Measurements from ENCODE around the gene CHST14.
A peak's percentile ranks its signal among the peaks of the same experiment; 100 is the strongest.

Gene CHST14

DNA sequence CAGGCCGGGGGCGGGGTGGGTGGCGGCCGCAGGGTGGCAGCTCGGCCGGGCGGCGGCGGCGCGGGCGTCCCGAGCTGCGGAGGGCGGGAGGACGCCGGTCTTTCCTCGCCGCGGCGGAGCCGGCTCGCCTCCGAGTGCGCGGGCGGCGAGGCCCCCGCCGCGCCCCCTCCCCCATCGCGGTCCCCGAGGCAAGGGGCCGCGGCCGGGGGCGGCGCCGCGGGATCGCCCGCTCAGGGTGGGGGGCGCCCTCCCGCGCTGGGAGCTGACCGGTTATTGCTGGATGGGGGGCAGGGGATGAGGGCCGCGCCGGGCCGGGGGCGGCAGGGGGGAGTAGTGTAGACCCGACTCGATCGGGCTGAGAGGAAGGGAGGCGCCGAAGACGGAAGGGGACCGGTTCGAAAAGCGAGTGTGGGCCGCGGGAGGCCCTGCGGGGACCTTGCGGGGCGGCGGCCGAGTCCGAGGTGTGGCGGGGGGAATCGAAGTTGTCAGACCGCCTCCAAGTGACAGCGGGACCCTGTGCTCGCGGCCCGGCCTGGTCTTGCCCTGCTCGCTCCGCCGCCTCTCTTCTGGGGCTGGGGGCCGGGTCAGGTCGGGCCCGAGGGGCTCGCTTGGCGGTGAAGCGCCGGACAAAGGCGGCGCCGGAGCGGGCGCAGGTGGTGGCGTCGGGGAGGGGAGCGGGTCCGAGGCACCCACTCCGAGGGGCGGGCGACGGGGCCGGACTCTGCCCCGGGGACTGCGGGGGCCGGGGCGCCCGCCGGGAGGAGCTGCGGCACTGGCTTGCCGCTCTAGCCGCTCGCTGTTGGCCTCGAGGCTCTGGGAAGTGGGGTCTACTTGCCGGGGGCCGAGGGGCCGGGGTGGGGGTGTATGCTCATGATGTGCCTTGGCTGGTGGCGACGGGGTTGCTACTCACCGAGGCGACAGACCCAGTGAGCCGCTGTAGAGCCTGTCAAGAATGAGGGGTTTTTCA lies 28.9 kb upstream of the CHST14 start:
- peak; percentile 22 for DNase-seq

DNA sequence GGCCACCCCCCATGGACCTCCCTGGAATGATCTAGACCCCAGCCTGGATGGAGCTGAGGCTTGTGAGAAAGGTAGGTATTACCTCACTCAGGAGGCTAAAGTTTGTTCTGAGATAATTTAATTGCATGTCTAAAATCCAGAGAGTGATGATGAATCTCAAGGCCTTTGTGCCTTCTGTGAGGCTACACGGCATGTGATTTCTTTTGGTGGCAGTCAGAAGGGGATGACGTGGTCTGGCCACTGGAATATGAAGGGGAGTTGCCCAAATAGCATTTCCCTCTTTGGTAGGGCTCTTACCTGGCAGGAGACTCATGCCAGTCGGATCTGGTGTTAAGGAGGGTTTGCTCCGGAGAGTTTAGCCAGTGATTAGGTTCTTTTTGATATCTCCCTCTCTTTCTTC lies 27.5 kb upstream of the CHST14 start:
- no peak for DNase-seq

DNA sequence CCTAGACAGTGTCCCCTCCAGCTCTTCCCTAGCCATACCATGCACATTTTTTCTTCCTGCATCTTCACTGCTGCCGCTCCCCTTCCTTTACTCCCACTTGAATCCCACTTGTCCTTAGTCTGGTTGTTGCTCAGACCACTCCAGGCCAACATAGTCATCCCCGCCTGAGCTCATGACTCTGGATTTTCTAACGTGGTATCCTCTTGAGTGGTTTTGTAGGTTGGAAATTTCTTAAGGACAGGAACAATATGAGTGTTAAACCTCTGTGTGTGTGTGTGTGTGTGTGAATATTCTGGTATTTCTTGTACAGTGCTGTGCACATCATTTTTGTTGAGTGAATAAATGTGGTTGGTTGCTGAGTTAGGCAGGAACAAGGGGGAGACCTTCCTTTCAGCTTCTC lies 26.9 kb upstream of the CHST14 start:
- DNase-seq = no peak

DNA sequence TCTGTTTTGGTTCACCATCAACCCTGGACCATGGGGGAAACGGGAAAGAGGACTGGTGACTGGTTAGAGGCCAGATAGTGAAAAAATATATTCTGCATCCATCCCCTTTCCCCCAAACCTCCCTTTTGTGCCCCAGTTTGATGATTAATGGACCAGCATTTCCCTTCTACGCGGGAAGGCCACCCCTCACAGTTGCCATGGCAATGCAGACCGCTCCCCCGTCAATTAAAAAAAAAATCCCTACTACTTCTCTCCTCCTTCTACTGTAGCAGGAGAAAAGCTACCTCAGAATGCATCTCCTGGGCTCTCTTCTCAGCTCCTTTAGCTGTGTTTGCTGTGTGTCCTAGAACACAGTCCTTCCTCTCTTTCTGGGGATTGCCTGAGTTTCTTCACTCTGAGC lies 26.0 kb upstream of the CHST14 start:
- no peak for DNase-seq

DNA sequence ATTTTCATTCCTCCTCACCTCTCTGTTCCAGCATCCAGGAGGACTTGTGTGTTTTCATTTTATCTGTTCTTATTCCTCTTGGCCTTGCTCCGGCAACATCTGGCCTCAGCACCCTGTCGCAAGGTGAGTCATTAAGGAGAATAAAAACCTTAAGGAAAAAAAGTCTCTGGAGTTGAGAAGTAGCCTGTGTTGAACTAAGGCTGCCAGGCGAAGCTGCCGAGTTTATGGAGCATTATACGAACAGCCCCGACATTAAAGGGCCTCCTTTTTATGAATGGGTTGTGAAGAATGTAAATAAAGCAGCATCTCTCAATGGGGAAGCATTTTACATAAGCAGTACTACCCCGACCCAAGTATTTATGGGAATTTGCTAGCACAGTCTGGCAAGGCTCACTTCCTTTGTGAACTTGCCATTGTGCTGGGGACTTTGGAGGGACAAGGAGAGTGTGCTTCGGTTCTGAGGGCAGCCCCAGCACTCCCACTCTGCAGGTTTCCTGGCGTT lies 25.3 kb upstream of the CHST14 start:
- DNase-seq = no peak

DNA sequence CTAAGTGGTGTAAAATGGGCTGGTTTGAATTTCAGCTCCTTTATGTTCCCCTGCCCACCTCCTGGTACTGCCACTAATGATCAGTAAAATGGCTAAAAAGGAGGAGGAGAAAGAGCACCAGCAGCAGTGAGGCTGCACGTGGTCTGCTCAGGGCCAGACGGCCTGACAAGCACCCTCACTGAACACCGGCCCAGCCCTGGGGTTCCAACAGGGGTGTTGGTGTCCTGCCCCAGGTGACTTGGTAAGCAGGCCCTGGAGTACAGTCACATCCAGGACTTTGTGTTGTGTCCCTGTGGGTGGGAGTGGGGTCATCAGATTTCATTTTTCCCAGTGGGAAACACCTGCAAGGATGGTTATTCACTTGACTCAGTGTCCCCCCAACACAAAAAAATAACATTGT lies 24.6 kb upstream of the CHST14 start:
- DNase-seq = no peak

DNA sequence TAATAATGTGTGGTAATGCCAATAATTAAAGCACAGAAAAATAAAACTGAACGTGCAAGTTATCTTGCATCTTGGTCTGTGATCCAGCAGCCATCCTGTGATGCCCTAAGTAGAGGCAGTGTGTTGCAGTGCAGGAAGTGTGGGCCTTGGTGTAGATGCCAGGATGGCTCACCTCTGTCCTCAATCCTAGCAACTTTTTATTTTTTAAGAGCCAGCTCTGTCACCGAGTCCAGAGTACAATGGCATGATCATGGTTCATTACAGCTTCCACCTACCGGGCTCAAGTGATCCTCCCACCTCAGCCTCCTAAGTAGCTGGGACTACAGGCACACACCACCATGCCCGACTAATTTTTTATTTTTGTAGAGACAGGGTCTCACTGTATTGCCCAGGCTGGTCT lies 22.4 kb upstream of the CHST14 start:
- no peak for DNase-seq

DNA sequence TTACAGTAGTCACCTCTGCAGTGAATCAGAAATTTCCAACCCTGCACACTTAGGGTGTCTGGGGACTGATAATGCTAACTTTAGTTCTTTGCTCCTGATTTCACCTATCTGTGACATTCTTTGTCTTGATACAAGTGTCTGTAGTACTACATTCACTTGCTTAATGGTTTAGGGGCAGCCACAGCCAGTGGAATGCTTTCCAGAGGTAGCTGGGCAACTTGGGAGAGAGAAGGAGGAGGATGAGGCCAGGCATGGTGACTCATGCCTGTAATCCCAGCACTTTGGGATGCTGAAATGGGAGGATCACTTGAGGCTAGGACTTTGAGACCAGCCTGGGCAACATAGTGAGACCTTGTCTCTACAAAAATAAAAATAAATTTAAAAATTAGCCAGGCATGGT lies 21.5 kb upstream of the CHST14 start:
- DNase-seq = no peak

DNA sequence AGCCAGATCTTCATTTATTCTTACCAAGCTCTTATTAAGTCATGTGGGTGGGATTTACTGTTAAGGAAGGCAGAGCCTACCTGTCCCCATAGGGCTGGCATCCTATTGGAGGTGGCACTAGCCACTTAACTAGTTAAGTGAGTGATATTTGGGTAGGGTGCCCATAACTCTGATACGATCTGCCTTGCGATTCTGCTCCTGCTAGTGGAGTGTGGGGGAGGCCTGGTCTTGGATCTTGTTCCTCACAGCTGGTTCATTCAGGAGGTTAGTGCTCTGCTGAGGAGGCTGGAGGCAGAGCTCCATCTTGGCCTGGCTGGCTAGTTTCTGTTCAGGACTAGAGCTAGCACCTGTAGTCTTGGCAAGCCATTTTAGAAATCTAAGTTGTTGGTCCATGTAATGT lies 20.7 kb upstream of the CHST14 start:
- DNase-seq = no peak

DNA sequence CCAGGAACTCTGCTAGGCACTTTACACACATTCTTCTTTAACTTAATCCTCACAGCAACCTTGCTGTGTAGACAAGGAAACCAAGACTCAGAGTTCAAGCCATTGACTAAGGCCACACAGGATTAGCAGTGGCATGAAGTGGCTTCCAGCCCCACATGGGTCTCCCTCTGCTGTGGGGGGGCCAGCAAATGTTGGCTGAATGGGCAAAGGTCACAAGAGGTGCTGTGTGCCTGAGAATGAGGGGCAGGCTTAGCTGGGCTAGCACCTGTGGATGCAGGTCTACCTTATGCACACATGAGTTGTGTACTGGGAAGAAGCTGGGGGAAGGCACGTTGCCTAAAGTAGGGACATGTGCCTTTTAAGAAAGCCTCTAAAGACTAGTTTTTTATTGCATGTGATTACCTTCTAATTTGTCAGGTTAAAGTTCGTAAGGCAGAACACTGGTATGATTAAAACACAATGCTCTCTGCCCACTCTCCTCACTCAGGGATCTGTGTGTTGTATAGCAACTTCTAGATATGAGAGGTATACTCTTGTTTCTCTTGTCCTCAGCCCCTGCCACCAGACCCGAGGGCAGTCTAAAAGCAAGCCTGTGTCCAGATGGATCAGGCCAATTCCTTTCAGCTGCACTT lies 19.1 kb upstream of the CHST14 start:
- no peak for DNase-seq

DNA sequence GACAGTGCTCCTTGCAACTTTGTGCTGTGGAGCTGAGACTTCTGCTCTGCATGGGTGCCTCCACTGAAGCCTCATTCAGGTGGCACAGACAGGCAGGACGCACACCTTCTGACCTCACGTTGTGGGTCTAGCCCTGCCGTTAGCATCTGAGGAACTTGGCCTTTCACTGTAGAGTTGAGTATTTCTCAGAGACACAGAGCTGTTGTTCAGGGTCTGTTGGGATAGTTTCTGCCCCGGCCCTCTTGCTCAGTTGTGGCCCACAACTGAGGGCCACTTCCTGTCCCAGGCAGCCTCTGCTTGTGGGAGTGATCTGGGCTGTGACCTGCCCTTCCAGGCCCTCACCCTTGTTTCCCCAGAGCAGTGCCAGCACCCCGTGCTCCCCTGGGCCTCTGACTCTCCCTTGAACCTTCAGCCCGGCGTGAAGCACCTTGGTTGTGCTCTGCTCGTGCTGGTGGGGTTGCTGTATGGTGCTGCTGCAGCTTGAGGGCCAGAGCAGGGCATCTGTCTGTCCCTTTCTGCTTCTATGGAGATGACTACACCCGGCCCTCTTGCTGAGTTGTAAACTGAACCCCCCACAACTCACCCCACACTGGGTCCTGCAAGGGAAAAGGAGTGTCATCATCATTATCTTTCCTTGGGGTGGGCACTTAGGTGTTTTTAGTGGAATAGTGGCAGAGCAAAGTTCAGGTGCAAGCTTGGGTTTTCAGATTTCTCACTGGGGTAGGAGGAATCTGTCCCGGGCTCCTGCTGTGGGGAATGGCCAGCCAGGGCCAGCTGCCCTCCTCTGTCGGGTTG lies 18.3 kb upstream of the CHST14 start:
- DNase-seq = no peak

DNA sequence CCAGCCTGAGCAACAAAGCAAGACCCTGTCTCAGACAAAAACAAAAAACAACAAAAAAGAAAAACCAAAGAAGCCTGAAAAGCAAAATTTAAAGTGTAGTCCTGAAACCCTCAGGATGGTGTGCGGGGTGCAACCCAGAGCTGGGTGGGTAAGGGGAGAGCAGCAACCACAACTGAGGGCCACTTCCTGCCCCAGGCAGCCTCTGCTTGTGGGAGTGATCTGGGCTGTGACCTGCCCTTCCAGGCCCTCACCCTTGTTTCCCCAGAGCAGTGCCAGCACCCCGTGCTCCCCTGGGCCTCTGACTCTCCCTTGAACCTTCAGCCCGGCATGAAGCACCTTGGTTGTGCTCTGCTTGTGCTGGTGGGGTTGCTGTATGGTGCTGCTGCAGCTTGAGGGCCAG lies 16.8 kb upstream of the CHST14 start:
- DNase-seq = peak; percentile 41

DNA sequence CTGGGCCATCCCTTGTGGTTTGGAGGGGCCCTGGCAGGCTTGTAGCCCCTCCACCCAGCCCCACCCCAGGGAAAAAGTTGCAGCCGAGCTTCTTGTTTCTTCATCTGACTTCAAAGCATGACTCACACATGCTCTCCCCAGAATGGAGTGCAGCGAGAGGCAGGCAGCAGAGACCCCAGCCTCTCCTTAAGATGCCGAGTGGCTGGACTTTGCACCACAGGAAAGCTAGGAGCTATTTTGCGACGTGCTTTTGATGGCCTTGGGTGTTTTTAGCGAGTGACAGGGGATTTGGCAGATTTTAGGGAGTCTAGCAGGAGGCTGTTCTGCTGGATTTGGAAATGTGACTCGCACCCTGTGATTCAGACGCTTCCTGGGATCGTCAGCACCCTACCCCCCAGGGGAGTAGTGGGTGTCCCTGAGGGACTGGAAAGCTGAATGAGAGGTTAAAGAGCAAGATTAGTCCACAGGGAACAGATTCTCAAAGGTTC lies 15.8 kb upstream of the CHST14 start:
- DNase-seq = no peak

DNA sequence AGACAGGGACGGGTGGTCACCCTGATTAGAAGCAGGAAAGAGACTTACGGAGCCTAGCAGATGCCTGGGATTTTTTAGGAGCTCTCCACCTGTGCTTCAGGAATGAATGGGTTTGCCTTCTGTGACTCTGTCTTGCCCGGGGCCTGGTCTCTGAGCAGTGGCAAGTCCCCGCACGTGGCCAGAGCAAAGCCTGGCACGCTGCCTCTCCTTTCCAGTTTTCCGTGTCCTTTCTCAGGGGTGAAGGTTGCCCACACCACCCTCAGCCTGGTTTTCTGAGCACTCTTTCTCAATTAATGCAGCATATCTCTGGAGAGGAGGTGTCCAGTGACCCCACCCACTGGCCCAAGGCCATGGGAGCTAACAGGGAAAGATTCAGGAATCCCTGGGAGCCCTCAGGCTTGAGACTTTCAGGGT lies 14.5 kb upstream of the CHST14 start:
- DNase-seq = no peak

DNA sequence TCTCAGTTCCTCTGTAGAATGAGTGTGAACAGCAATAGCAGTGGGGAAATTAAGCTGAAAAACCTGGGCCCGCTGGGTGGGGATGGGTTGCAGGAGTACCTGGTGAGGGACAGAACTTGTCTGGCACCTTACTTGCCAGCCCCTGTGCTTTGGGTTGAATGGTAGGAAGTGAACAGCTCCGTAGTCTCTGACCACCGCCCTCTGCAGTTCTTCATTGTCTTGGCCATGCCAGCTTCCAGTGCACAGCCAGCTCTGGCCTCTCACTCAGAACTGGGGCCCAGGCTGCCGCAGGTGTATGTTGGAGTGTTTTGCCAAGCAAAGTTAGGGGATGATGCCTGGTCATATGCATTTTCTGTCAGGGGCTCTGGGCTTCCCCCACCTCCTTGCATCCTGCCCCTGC lies 14.0 kb upstream of the CHST14 start:
- DNase-seq = no peak

DNA sequence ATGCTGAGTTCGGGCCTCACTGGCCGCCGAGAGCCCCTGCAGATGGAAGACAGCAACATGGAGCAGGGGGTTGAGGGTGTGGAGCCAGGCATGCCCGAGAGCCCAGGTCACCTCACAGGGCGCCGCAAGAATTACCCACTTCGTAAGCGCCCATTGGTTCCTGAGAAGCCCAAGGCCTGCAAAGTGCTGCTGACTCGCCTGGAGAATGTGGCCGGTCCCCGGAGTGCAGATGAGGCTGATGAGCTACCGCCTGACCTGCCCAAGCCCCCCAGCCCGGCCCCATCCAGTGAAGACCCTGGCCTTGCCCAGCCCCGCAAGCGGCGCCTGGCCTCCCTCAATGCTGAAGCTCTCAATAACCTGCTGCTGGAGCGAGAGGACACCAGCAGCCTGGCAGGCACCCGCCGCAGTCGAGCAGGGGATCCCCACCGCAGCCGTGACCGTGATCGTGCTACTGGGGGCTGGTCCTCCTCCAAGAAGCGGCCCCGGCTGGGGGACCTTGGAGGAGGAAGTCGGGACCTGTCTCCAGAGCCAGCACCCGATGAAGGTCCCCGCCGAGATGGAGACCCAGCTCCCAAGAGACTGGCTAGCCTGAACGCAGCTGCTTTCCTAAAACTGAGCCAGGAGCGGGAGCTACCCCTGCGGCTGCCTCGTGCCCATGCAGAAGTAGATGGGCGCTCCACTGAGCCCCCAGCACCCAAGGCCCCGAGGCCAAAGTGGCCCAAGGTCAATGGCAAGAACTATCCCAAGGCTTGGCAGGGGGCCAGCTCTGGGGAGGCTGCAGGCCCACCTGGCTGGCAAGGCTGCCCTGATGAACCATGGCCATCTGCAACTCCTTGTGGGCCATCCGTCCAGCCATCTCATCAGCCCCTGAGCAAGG lies 12.1 kb upstream of the CHST14 start:
- DNase-seq = no peak

DNA sequence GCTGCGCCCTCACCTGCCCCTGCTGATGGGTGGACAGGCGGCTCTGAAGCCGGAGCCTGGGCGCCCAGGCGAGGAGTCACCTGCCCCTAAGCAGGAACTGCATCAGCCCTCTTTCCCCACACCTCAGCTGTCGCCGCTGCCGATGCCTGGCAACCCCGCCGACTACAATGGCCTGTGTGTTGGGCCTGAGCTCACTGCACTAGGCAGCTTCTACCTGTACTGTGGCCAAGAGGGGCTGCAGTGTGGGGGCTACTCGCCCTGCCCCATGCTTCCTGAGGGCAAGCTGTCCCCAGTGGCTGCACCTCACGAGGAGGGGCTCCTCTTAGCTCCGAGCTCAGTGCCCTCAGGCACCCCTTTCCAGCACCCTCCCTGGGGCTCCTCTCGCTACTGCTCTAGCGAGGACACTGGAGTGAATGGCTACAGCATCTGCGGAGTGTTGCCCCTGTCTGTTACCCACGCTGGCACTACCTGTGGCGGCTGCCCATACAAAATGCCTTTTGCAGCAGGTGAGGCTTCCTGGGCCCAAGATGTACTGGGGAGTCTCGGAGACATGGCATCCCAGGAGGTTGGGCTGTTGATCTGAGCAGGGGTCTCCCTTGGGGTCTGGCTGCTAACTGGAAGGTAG lies 11.3 kb upstream of the CHST14 start:
- no peak for DNase-seq

DNA sequence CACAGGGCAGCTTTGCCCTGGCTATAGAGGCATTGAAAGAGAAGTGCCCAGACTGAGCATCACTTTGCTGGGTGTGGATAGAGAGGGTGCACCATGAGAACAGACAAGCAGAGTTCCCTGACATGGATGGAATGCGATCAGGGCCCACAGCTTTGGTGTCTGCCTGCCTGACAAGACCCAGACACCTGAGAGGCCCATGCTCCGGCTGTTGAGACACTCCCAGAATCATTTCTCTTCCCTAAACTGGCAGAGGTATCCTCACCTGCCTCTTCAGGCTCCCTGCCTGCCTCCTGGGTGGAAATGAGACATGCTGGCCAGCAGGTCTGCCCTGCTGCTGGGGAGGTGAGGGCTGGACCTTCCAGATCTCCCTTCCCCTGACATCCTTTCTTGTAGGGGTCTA lies 10.4 kb upstream of the CHST14 start:
- DNase-seq = no peak

DNA sequence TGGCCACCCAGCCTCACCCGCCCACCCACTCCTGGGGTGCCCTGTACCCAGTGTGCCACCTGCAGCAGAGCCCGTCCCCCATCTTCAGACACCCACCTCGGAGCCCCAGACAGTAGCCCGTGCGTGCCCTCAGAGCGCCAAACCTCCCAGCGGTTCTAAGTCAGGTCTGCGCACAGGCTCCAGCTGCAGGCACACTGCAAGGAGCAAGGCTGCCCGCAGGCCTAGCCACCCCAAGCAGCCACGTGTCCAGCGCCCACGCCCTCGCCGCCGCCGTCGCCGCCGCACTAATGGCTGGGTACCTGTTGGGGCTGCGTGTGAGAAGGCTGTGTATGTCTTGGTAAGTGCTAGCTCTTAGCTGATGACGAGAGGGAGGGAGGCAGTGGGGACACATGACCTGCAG lies 8.8 kb upstream of the CHST14 start:
- DNase-seq = no peak

DNA sequence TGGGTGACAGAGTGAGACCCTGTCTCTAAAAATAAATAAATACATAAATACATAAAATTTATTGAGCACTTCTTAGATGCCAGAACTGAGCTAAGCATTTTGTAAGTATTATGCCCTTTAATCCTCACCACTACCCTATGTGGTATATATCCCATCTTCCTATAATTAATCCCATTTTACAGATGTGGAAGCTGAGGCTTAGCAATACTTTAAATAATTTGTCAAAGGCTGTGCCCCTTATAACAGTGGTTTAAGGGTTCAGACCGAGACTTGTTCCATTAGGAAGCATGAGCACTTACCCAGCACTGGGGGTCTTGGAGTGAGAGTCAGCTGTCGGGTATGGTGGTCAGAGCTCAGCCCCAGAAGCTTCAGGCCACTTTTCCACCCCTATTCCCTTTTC lies 7.5 kb upstream of the CHST14 start:
- no peak for DNase-seq

DNA sequence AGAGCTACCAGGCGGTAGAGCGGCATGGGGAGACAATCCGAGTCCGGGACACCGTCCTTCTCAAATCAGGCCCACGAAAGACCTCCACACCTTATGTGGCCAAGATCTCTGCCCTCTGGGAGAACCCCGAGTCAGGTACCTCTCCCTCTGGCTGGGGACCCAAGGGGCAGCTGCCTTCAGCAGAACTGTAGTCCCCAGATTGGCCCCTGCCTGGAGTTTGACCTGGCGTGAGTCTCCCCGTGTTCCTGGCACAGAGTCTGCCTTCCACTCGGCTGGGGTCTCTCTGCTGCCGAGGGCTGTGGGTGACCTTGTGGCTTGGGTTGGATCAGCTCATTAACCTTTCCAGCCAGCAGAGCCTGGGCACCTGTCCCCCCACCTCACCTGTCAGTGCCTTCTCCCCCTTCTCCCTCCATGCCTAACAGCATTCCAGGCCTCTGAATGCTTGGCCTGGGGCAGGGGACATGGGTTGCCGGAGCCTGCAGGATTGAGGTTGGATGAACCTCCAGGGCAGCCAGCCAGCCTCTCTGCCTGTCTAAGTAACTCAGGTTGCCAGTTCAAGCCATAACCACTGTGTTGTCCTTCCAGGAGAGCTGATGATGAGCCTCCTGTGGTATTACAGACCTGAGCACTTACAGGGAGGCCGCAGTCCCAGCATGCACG lies 6.8 kb upstream of the CHST14 start:
- no peak for DNase-seq

Data from CD4-positive, alpha-beta T cell treated with Interleukin-21 for 1 hour (primary cell).